Epithelial cell of proximal tubule (primary cell): ENCODE results near the gene PGBD5. TPM values are rescaled to one million over a fixed set of nuclear protein-coding genes. Genes with fewer than 3 reads are reported as not detected.
A peak's percentile ranks its signal among the peaks of the same experiment; 100 is the strongest.
"Not testable (repeated sequence)": the region's sequence is repeated elsewhere in the genome, so short reads cannot be mapped to it uniquely, and the experiment has no call there.

Source experiments
- DNase-seq: peaks from one replicate; pipeline ENCODE4 v3.0.0-alpha.2; 2011; ENCODE audit warnings: low read depth
- H3K4me3 ChIP-seq: 2 replicates; pipeline ENCODE4 v1.5.1; 2011; ENCODE audit warnings: low read depth, mild to moderate bottlenecking, low read length
- CTCF ChIP-seq: conservative IDR thresholded peaks from 2 replicates; pipeline ENCODE4 v1.5.1; 2012; ENCODE audit warnings: low read depth, mild to moderate bottlenecking, low read length
- total RNA-seq: library from RNA; depleted of rRNA; stranded (reverse); fragments of >200 nt; gene quantifications from 2 replicates; pipeline ENCODE4 v1.2.3, GENCODE V29; 2015

PGBD5 gene
- total RNA-seq, 1 donor from 2014 or later = 18.0 TPM

GRCh38 chr1:230424391-230425251 lies 1.5 kb downstream of the PGBD5 start:
- no peak for TF ChIP-seq CTCF
- no peak for DNase-seq
- H3K4me3 ChIP-seq = peak overlapping the region; percentile 52

- no peak overlapping the region for H3K4me3 ChIP-seq
- no peak for TF ChIP-seq CTCF
- DNase-seq = no peak
Measured at GRCh38 chr1:230423951-230424350, 2.2 kb downstream of the PGBD5 start.

GRCh38 chr1:230423261-230423660 lies 2.9 kb downstream of the PGBD5 start:
- no peak for DNase-seq
- TF ChIP-seq CTCF = no peak

GRCh38 chr1:230422221-230422981 lies 3.7 kb downstream of the PGBD5 start:
- TF ChIP-seq CTCF = no peak
- no peak for DNase-seq
- H3K4me3 ChIP-seq = no peak overlapping the region

More at GRCh38 chr1:230423261-230423660, 2.9 kb downstream of the PGBD5 start:
- no peak overlapping the region for H3K4me3 ChIP-seq

- H3K4me3 ChIP-seq = no peak overlapping the region
- no peak for TF ChIP-seq CTCF
Measured at GRCh38 chr1:230421481-230421880, 4.7 kb downstream of the PGBD5 start.

GRCh38 chr1:230420372-230420771 lies 5.8 kb downstream of the PGBD5 start:
- not testable (repeated sequence) for DNase-seq, H3K4me3 ChIP-seq

More at GRCh38 chr1:230421481-230421880, 4.7 kb downstream of the PGBD5 start:
- no peak for DNase-seq

GRCh38 chr1:230416430-230416829 lies 9.7 kb downstream of the PGBD5 start:
- no peak for DNase-seq
- no peak for TF ChIP-seq CTCF
- H3K4me3 ChIP-seq = no peak overlapping the region
